Activated CD4-positive, alpha-beta T cell treated with anti-CD3 and anti-CD28 coated beads, Interleukin-2, amount 50 U/mL, for 4 hours (primary cell): Measurements from ENCODE around the gene NEK8.
"Not testable (repeated sequence)": the region's sequence is repeated elsewhere in the genome, so short reads cannot be mapped to it uniquely, and the experiment has no call there.

Experiments used
- DNase-seq, 2 experiments: peaks; one replicate each; pipeline ENCODE4 v3.0.0-alpha.2; 2020

Gene NEK8

DNA sequence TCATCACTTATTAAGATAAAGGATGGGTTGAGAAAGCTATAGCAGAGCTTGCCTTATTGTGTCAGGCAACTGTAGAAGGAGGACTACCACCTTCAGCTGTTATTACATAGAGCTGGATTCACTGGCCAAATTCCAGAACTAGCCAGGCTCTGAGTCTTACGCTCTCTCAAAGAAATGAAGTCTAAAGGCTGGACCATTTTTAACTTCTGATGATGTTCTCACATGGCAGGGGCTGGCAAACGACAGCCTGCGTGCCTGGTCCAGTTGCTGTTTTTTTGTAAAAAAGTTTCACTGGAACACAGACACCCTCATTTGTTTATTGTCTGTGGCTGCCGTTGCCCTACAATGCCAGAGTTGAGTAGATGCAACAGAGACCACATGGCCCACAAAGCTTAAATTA is 36.5 kb downstream of the NEK8 start:
- no peak for DNase-seq

GRCh38 chr17:28773736-28774135 is 45.1 kb downstream of the NEK8 start:
- DNase-seq: no peak

DNA sequence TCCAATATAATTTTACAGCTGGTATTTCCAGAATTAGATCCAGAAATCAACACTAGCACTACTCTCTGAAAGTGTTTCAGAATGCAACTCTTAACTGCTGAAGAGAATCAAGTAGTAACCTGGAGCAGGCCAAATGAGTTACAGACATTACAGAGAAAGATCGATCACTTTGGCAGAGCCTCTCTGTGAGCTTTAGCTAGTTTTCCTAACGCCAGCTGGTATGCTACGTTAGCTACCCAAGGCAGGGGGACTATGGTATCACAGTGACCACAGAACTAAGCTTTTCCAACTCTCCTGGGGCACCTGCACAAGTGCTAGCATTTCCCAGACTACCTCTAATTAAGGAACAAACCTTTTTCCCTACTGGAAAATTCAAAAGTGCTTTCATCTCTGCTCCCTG is 45.6 kb downstream of the NEK8 start:
- DNase-seq: no peak

GRCh38 chr17:28777178-28777577 is 48.6 kb downstream of the NEK8 start:
- no peak for DNase-seq

- DNase-seq: not testable (repeated sequence)
Measured at GRCh38 chr17:28779601-28780000, 51.0 kb downstream of the NEK8 start.

- no peak for DNase-seq
Measured at GRCh38 chr17:28783161-28783560, 54.6 kb downstream of the NEK8 start.

DNA sequence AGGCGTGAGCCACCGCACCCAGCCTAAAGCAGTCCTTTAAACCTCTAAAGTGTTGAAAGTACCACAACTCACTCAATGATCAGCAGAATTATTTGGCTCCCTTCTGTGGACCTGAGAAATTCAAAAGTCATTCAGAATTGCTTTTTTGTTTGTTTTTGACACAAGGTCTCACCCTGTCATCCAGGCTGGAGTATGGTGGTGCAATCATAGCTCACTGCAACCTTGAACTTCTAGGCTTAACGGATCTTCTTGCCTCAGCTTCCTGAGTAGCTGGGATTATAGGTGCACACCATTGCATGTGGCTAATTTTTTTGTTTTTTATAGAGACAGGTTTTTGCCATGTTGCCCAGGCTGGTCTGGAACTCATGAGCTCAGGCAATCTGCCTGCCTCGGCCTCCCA is 59.5 kb downstream of the NEK8 start:
- DNase-seq: no peak
